GM21717 (cell line): ENCODE data around the gene MECP2.

Experiments
- ATAC-seq: cut with Tn5 transposase; IDR thresholded peaks from one replicate; pipeline ENCODE4 v1.9.1; 2021; ENCODE audit warnings: mild to moderate bottlenecking, moderate library complexity; ENCODE audit not compliant: unreplicated experiment

Gene MECP2

GRCh38 chrX:154039577-154039976 is 57.9 kb downstream of the MECP2 start:
- no peak for ATAC-seq

GRCh38 chrX:154038656-154039055 is 58.9 kb downstream of the MECP2 start:
- ATAC-seq: no peak

- no peak for ATAC-seq
Measured at GRCh38 chrX:154037754-154038153, 59.8 kb downstream of the MECP2 start.

- ATAC-seq: no peak
Measured at GRCh38 chrX:154036513-154036912, 61.0 kb downstream of the MECP2 start.

GRCh38 chrX:154033848-154034247 is 63.7 kb downstream of the MECP2 start:
- ATAC-seq: no peak

- no peak for ATAC-seq
Measured at GRCh38 chrX:154032653-154033052, 64.9 kb downstream of the MECP2 start.

- no peak for ATAC-seq
Measured at GRCh38 chrX:154032160-154032559, 65.4 kb downstream of the MECP2 start.

GRCh38 chrX:154030715-154031305 is 66.7 kb downstream of the MECP2 start:
- no peak for ATAC-seq

GRCh38 chrX:154030266-154030665 is 67.3 kb downstream of the MECP2 start:
- no peak for ATAC-seq

- no peak for ATAC-seq
Measured at GRCh38 chrX:154029439-154029838, 68.1 kb downstream of the MECP2 start.

GRCh38 chrX:154028502-154029184 is 68.9 kb downstream of the MECP2 start:
- no peak for ATAC-seq

- ATAC-seq: no peak
Measured at GRCh38 chrX:154027986-154028385, 69.5 kb downstream of the MECP2 start.

GRCh38 chrX:154027022-154027402 is 70.5 kb downstream of the MECP2 start:
- no peak for ATAC-seq

- ATAC-seq: no peak
Measured at GRCh38 chrX:154026136-154027021, 71.1 kb downstream of the MECP2 start.

- no peak for ATAC-seq
Measured at GRCh38 chrX:154025230-154025629, 72.3 kb downstream of the MECP2 start.

- no peak for ATAC-seq
Measured at GRCh38 chrX:154024271-154024670, 73.2 kb downstream of the MECP2 start.

GRCh38 chrX:154023276-154024000 is 74.1 kb downstream of the MECP2 start:
- no peak for ATAC-seq

- no peak for ATAC-seq
Measured at GRCh38 chrX:154022108-154022507, 75.4 kb downstream of the MECP2 start.

- no peak for ATAC-seq
Measured at GRCh38 chrX:154021131-154021611, 76.3 kb downstream of the MECP2 start.

GRCh38 chrX:154020536-154021115 is 76.9 kb downstream of the MECP2 start:
- no peak for ATAC-seq
